ENCODE data around the gene KIF5A.

- TF ChIP-seq CTCF (conservative IDR thresholded peaks at IDR 0.05) (no peak), ZFX (IDR thresholded peaks at IDR 0.05) (no peak)
Measured at GRCh38 chr12:57525615-57526383, 24.0 kb upstream of the KIF5A start.

All from C4-2B (cell line).